Vagina (tissue), 2 donors: ENCODE data around the gene CDH4. TPM values are rescaled to one million over a fixed set of nuclear protein-coding genes. Genes with fewer than 3 reads are reported as not detected.
"Not testable (repeated sequence)": the region's sequence is repeated elsewhere in the genome, so short reads cannot be mapped to it uniquely, and the experiment has no call there.

Experiments
- DNase-seq, 2 donors: peaks; one replicate each; pipeline ENCODE4 v3.0.0-alpha.2; 2017; ENCODE audit errors: extremely low spot score in 2 of 2
- H3K27ac ChIP-seq: fragments of 200-600 bp; sonication (generic); one replicate; pipeline ENCODE4 v1.5.1; 2019
- H3K27me3 ChIP-seq: fragments of 200-600 bp; sonication (generic); one replicate; pipeline ENCODE4 v1.5.1; 2019
- H3K36me3 ChIP-seq, 2 donors: fragments of 200-600 bp; sonication (generic); one replicate each; pipeline ENCODE4 v1.5.1; 2017 to 2019
- H3K4me1 ChIP-seq: fragments of 200-600 bp; sonication (generic); one replicate; pipeline ENCODE4 v1.5.1; 2019
- H3K4me3 ChIP-seq, 2 donors: fragments of 200-600 bp; sonication (generic); 1 replicate in 1 of 2; 2 replicates in 1 of 2; pipeline ENCODE4 v1.5.1; 2016 to 2019
- H3K9me3 ChIP-seq: fragments of 200-600 bp; sonication (generic); one replicate; pipeline ENCODE4 v1.5.1; 2019
- POLR2A ChIP-seq, 2 donors: fragments of 450-650 bp; IDR thresholded peaks; one replicate each; pipeline ENCODE4 v1.6.1; 2017; ENCODE audit warnings: antibody characterized with exemption in 2 of 2, mild to moderate bottlenecking in 2 of 2, moderate library complexity in 2 of 2
- POLR2AphosphoS5 ChIP-seq, 2 donors: sonication (generic); formaldehyde crosslinking; IDR thresholded peaks; one replicate each; pipeline ENCODE4 v1.9.0; 2017; ENCODE audit warnings: antibody characterized with exemption in 2 of 2, mild to moderate bottlenecking in 2 of 2, low read depth in 1 of 2; ENCODE audit not compliant: insufficient read depth in 1 of 2
- intact Hi-C: fragments of 100-400 bp; cut with DNase I; formaldehyde crosslinking; loops from one replicate; pipeline ENCODE4 v1.15.1; 2023
- total RNA-seq: library from RNA; depleted of rRNA; stranded (reverse); fragments of >200 nt; gene quantifications from one replicate; pipeline ENCODE4 v1.2.3, GENCODE V29; 2016
- TF ChIP-seq, protein P1 (sequence below), 3 experiments: fragments of 450-650 bp in 2 of 3; fragments of 200-600 bp in 1 of 3; sonication (generic) in 1 of 3; IDR thresholded peaks; one replicate each; pipeline ENCODE4 v1.5.1; 2017 to 2019; ENCODE audit warnings: antibody characterized with exemption in 3 of 3, mild to moderate bottlenecking in 2 of 3, moderate library complexity in 2 of 3

CDH4 gene
- total RNA-seq, 1 donor from 2014 or later = 0.25 TPM

- H3K4me3 ChIP-seq = no peak overlapping the region
- intact Hi-C loops = no loop called here
- DNase-seq = no peak
- H3K27ac ChIP-seq = no peak overlapping the region
- no peaks in the 10 kb centered on the region for H3K27me3 ChIP-seq
- no peak for TF ChIP-seq POLR2A (IDR thresholded peaks at IDR 0.05)
- TF ChIP-seq POLR2AphosphoS5 (IDR thresholded peaks at IDR 0.05; ENCODE audit: insufficient read depth in 1 of 2, low read depth in 1 of 2) = no peak
- TF ChIP-seq, protein P1, sequence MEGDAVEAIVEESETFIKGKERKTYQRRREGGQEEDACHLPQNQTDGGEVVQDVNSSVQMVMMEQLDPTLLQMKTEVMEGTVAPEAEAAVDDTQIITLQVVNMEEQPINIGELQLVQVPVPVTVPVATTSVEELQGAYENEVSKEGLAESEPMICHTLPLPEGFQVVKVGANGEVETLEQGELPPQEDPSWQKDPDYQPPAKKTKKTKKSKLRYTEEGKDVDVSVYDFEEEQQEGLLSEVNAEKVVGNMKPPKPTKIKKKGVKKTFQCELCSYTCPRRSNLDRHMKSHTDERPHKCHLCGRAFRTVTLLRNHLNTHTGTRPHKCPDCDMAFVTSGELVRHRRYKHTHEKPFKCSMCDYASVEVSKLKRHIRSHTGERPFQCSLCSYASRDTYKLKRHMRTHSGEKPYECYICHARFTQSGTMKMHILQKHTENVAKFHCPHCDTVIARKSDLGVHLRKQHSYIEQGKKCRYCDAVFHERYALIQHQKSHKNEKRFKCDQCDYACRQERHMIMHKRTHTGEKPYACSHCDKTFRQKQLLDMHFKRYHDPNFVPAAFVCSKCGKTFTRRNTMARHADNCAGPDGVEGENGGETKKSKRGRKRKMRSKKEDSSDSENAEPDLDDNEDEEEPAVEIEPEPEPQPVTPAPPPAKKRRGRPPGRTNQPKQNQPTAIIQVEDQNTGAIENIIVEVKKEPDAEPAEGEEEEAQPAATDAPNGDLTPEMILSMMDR (IDR thresholded peaks at IDR 0.05) = no peak
- no peaks in the 10 kb centered on the region for H3K9me3 ChIP-seq
- H3K36me3 ChIP-seq = no peaks in the 10 kb centered on the region
- no peaks in the 10 kb centered on the region for H3K4me1 ChIP-seq
Observed at GRCh38 chr20:61404303-61404702, 152.2 kb downstream of the CDH4 start.

DNA sequence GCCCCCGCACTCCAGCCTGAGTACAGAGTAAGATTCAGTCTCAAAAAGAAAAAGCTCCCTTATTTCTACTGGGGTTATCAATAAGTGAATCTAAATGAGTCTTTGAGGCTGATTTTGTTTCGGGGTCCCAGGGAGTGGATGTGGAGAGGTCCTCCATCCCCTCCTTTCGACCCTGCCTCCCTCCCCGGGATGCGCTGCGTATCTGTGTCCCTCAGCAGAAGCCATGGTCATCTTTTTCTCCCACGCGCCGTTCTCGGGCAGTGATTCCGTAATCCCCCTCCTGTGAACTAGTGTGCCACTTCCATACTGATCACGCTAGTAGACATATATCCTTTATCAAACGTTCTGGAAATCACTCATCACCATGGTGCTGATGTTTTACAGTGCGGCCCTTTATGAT is 152.9 kb downstream of the CDH4 start:
- intact Hi-C loops = no loop called here
- Histone ChIP-seq H3K9me3 (no peaks in the 10 kb centered on the region), H3K36me3 (no peaks in the 10 kb centered on the region), H3K27ac (no peak overlapping the region), H3K27me3 (no peaks in the 10 kb centered on the region), H3K4me3 (no peak overlapping the region), H3K4me1 (no peaks in the 10 kb centered on the region)
- no peak for DNase-seq
- TF ChIP-seq, protein P1 (IDR thresholded peaks at IDR 0.05) = no peak

- H3K4me1 ChIP-seq, H3K27me3 ChIP-seq, H3K27ac ChIP-seq, intact Hi-C loops, H3K9me3 ChIP-seq, H3K36me3 ChIP-seq, DNase-seq, H3K4me3 ChIP-seq: not testable (repeated sequence)
Observed at GRCh38 chr20:61406773-61407172, 154.7 kb downstream of the CDH4 start.

GRCh38 chr20:61407561-61407960 is 155.5 kb downstream of the CDH4 start:
- intact Hi-C loops = no loop called here
- Histone ChIP-seq H3K27ac (no peak overlapping the region), H3K36me3 (no peaks in the 10 kb centered on the region)

DNA sequence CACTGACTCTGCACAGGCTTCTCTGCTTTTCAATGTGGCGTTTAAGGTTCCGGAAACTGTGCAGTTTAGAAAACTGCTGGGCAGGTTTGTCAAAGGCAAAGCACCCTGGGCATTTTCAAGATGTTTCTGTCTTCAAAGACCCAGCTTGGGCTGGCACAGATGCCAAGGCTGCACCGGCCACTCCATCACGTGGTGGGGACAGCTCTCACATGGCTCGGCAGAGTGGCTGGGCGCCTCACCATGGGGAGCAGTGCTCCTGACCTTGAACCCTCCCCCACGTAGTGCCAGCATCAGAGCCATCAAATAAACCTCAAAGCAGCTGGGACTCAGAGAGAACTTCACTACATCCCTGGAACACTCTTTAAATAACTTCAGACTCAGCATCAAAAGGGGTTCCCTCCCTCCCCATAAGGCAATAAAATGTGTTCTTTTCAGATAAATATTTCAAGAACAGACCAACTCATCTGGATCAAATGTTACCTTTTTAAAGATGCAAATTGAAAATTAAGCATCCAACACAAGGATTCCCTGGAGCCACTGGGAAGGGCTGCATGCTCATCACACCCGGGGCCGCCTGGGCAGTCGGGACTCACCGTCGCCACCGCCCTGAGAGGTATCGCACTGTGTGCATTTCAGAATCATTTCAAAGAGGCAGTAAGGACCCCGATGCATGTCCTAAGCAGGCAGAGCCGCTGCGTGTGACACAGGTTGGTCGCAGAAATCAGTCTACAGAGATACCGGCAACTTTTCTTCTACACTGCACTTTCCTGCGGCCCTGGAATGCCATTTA is 157.1 kb downstream of the CDH4 start:
- Histone ChIP-seq H3K9me3 (no peaks in the 10 kb centered on the region), H3K4me1 (no peaks in the 10 kb centered on the region), H3K27ac (no peak overlapping the region), H3K36me3 (no peaks in the 10 kb centered on the region), H3K27me3 (no peaks in the 10 kb centered on the region), H3K4me3 (no peak overlapping the region)
- TF ChIP-seq POLR2A (IDR thresholded peaks at IDR 0.05) = no peak
- no peak for TF ChIP-seq POLR2AphosphoS5 (IDR thresholded peaks at IDR 0.05; ENCODE audit: insufficient read depth in 1 of 2, low read depth in 1 of 2)
- TF ChIP-seq, protein P1 (IDR thresholded peaks at IDR 0.05) = no peak
- intact Hi-C loops = no loop called here
- no peak for DNase-seq

More at GRCh38 chr20:61407561-61407960, 155.5 kb downstream of the CDH4 start:
- H3K4me1 ChIP-seq = no peaks in the 10 kb centered on the region
- H3K9me3 ChIP-seq = no peaks in the 10 kb centered on the region
- no peak for DNase-seq
- no peaks in the 10 kb centered on the region for H3K27me3 ChIP-seq
- H3K4me3 ChIP-seq = no peak overlapping the region
- TF ChIP-seq, protein P1 (IDR thresholded peaks at IDR 0.05) = no peak
